H1 (cell line): ENCODE measurements around the gene SLC12A7. TPM values are rescaled to one million over a fixed set of nuclear protein-coding genes. Genes with fewer than 3 reads are reported as not detected.

ENCODE experiments used
- BCL11A ChIP-seq, 2 experiments: IDR thresholded peaks; one replicate each; pipeline ENCODE4 v1.6.1; 2011; ENCODE audit warnings: low read depth in 2 of 2, low read length in 2 of 2, mild to moderate bottlenecking in 2 of 2
- CHD7 ChIP-seq: fragments of 300-600 bp; sonication (generic); IDR thresholded peaks from 2 replicates; pipeline ENCODE4 v1.7.1; 2012; ENCODE audit warnings: low read length, moderate library complexity, mild to moderate bottlenecking, inconsistent platforms; ENCODE audit not compliant: insufficient replicate concordance
- KDM4A ChIP-seq: IDR thresholded peaks from one replicate; pipeline ENCODE4 v1.7.1; 2012; ENCODE audit warnings: low read depth, mild to moderate bottlenecking, moderate library complexity, low read length, inconsistent platforms; ENCODE audit not compliant: severe bottlenecking
- PHF8 ChIP-seq: fragments of 200-600 bp; sonication (generic); conservative IDR thresholded peaks from 2 replicates; pipeline ENCODE4 v1.7.1; 2012; ENCODE audit warnings: low read depth, mild to moderate bottlenecking, inconsistent platforms, low read length, moderate library complexity
- RFX5 ChIP-seq: IDR thresholded peaks from 2 replicates; pipeline ENCODE4 v1.6.1; 2011; ENCODE audit warnings: low read depth, low read length, improper control_type of control experiment, borderline replicate concordance
- RNF2 ChIP-seq: fragments of 200-900, 300-1000 bp; sonication (generic); IDR thresholded peaks from 2 replicates; pipeline ENCODE4 v1.7.1; 2016; ENCODE audit warnings: borderline replicate concordance, low read depth, mild to moderate bottlenecking, antibody characterized with exemption, low read length; ENCODE audit not compliant: poor library complexity, severe bottlenecking; ENCODE audit errors: missing control alignments
- SP4 ChIP-seq: IDR thresholded peaks from 2 replicates; pipeline ENCODE4 v1.6.1; 2012; ENCODE audit warnings: low read length, inconsistent platforms
- SUZ12 ChIP-seq: fragments of 200-600 bp; sonication (generic); IDR thresholded peaks from 2 replicates; pipeline ENCODE4 v1.6.1; 2012; ENCODE audit warnings: mild to moderate bottlenecking, inconsistent platforms, low read length, moderate library complexity, mixed read lengths
- polyA plus RNA-seq, 7 experiments: library from polyadenylated mRNA; depleted of rRNA in 3 of 7; stranded (reverse) in 5 of 7; unstranded in 2 of 7; fragments of >200 nt in 5 of 7; fragments of 200-250 nt in 2 of 7; gene quantifications; 1 replicate in 5 of 7; 2 replicates in 1 of 7; 4 replicates in 1 of 7; pipeline versions ENCODE4 v1.2.1 to v1.2.3, GENCODE V29; 2011 to 2013; ENCODE audit warnings: missing spikeins in 2 of 7, mixed read lengths in 2 of 7
- total RNA-seq: library from RNA; stranded (reverse); fragmentation: NEBNext Ultra II Directional; extraction: Animal tissue kit (Norgen Biotek cat#: 25700); gene quantifications from 2 replicates; pipeline ENCODE4 v1.2.1, GENCODE V29; 2021
- TF ChIP-seq, protein P1 (sequence below): IDR thresholded peaks from 2 replicates; pipeline ENCODE4 v1.6.1; 2012; ENCODE audit warnings: low read length, inconsistent platforms

Gene SLC12A7
- total and polyA plus RNA-seq, 2 of the 8 experiments (the other 6 are each of a cell fraction or from before 2014, with no cell fraction given) = 23.5 to 39.7 TPM

DNA sequence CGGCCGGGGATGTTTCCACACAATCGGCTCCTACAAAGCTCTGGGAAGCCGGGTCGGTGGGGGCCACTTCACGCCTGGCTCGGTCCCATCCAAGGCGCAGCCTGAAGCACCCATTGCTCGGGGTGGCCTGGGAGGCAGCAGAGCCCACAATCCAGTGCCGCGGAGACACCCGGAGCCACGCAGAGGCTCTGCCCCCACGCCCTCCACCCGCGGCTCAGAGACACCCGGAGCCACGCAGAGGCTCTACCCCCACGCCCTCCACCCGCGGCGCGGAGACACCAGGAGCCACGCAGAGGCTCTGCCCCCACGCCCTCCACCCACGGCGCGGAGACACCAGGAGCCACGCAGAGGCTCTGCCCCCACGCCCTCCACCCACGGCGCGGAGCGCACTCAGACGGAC is 31.9 kb downstream of the SLC12A7 start (continued):
- TF ChIP-seq CHD7 (no peak), BCL11A (IDR thresholded peaks at IDR 0.05; ENCODE audit: low read depth in 2 of 2, low read length in 2 of 2) (no peak), SUZ12 (no peak), RNF2 (no peak), PHF8 (no peak), KDM4A (no peak), RFX5 (no peak), SP4 (no peak)
- TF ChIP-seq, protein P1, sequence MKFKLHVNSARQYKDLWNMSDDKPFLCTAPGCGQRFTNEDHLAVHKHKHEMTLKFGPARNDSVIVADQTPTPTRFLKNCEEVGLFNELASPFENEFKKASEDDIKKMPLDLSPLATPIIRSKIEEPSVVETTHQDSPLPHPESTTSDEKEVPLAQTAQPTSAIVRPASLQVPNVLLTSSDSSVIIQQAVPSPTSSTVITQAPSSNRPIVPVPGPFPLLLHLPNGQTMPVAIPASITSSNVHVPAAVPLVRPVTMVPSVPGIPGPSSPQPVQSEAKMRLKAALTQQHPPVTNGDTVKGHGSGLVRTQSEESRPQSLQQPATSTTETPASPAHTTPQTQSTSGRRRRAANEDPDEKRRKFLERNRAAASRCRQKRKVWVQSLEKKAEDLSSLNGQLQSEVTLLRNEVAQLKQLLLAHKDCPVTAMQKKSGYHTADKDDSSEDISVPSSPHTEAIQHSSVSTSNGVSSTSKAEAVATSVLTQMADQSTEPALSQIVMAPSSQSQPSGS = no peak
